HG03039 (cell line): ENCODE results near the gene SCLT1.
"Not testable (repeated sequence)": the region's sequence is repeated elsewhere in the genome, so short reads cannot be mapped to it uniquely, and the experiment has no call there.

ENCODE experiments used
- ATAC-seq: cut with Tn5 transposase; IDR thresholded peaks from one replicate; pipeline ENCODE4 v1.9.1; 2021; ENCODE audit warnings: mild to moderate bottlenecking, moderate library complexity; ENCODE audit not compliant: unreplicated experiment

Gene SCLT1

DNA sequence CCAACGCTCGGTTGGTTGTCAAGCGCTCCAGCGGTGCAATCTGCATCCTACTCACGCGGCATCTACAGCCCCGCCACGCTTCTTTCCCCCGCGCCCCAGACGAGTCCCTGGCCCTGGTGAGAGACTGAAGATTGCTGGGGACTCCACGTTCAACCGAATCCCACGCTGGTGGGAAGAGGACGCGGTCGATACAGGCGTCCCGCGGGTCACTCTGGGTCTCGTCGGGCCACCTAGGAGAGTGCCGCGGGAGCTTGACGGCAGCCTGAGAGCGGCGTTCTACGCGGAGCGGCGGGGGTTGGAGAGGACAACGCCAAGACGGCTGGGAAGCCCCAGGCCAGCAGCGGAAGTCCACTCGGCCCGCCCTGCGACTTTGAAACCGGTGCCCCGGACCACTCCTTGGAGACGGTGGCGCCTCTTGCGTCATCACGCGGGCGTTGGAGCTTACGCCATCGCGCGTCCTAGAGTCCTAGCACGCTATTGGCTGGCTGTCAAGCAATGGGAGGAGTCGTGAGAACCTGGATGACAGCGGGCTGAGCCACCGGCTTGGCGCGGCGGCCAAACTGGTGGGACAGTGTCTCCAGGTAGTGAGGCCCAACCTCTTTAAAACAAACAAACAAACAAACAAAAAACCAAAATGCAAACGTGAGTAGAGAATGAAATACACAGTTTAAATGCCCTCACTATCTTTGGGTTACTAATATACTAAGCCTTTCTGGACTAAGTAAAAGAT lies at the start of gene SCLT1:
SCLT1 (minus strand) TSS at position 349 of the 730 bp plus-strand sequence. CDS start 436 bp downstream, outside the sequence.
- peak; percentile 95 for ATAC-seq

DNA sequence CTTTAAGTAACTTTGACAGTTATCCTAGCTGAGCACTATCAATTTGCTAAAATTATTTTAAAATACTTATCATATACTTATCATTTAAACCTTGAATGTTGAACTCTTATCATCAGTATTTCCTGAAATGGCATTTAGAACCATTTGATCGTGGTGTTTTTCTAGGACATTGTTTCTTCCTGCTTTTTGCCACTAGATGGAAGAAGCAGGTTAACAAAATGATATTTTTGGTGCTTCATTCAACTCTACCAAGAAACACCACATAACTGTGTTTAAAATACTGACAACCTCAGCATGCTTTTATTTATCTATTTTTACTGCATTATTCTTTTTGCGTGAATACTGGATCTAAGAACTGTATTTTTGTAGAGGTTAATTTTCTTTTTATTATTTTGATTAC lies 47.2 kb upstream of the SCLT1 start:
- no peak for ATAC-seq

DNA sequence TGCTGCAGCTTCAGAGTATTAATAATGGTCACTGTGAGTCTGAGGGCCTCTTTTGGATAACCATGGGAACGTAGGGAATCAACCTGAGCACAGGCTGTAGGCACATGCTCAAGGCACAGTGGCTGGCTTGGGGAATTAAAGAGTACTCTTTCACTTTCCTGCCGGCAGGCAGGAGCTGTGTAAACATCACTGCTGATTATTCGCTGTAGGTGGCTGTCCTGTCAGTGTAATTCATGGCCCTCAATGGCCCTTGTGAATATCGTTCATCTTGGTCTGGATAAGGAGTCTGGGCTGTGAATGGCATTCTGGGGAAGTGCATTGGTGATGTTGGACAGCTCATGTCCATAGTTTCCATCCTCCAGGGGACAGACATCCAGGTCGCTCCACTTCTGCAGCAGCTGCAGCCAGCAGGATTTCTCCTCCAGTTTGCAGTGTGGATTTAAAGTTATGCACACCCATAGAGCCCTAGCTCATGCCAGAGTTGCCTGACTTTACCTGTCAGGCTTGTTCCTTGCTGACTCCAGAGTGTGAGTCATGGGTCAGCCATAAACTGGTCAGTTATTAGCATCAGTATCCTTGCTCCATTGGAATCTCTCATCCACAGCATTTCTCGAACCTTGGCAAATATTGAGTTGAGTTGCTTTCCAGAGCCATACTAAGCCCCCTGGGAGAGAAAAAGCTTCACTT lies 45.6 kb upstream of the SCLT1 start:
- no peak for ATAC-seq

DNA sequence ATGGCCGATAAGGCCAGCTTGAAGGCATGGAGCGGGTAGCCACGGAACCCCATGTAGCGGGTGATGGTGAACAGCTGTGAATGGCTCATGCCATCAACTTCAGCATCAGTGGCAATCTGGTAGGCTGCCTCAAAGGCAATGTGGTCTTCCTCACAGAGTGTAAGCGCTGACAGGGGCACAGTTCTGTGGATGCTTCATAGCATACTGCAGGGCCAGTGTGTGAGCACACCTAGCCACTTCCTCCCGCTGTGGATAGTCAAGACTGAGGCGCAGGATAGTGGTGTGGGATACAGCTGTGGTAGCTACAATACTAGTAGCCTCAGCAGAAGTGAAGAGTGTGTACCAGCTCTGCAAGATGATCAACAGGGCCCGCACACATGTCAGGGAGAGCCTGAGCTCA lies 43.1 kb upstream of the SCLT1 start:
- no peak for ATAC-seq

DNA sequence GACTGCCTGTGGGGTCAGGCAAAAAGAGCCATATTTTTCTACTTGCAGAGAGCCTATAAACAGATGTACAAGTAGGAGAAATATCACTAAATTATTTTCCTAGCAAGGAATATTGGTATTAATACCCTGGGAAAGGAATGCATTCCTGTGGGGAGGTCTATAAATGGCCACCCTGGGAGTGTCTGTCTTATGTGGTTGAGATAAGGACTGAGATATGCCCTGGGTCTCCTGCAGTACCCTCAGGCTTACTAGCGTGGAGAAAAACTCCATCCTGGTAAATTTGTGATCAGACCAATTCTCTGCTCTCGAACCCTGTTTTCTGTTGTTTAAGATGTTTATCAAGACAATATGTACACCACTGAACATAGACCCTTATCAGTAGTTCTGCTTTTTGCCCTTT lies 38.0 kb upstream of the SCLT1 start:
- ATAC-seq = no peak

DNA sequence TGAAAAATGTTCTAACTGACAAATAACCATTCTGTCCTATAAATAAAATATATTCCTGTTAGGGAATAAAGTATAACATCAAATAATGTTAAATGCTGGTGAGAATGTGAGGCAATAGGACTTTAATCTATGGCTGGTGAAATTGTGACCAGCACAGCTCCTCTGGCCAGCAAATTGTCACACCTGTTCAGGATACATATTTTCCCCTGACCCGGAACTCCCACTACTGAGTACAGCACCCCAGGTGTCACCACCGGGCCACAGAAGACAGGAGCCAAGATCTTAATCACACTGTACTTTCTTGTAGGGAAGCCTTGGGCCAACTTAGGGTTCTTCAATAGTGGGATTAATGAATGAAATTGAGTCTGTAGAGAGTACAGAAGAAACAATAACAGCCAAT lies 35.8 kb upstream of the SCLT1 start:
- ATAC-seq = no peak

DNA sequence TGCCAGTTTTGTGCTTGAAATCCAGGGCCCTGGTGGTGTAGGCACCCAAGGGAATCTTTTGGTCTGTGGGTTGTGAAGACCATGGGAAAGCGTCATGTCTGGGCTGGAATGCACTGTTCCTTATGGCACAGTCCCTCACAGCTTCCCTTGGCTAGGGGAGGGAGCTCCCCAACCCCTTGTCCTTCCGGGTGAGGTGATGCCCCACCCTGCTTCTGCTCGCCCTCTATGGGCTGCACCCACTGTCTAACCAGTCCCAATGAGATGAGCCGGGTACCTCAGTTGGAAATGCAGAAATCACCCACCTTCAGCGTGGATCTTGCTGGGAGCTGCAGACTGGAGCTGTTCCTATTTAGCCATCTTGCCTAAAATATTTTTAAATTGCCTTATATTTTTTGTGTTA lies 33.3 kb upstream of the SCLT1 start:
- not testable (repeated sequence) for ATAC-seq

DNA sequence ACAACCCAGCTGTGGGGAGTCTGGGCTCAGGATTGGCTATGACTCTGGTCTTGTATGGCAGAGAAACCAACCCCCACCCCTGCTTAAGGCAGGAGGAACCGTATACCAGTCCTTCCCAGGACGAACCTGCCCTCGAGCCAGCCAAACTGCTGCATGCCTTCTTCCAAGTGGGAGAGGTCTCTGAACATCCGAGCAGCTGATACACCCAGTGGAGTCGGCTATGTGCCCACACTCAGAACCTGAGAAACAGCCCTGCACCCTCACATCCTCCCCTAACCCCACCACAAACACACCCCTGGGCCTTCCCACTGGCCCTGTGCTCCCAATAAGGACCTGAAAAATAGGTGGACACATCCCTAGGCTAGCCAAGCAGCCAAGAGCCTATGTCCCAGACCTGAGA lies 24.4 kb upstream of the SCLT1 start:
- no peak for ATAC-seq

DNA sequence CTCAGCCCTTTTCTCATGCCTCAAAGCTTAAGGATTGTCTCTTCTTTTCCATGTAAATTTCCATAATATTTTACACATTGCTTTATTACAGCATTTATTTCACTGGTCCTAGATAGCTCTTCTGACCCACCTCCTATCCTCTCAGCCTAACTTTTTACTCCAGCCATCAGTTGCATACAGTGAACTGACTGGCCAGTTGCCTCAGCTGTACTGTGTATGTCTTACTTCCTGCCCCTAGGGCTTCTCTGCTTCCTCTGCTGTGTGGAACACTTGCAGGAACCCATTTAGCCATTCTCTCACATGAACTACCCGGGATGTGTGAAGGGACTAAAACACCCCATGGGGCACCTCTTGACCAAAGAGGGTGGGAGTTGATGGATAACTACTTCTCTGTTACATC lies 20.6 kb upstream of the SCLT1 start:
- ATAC-seq = no peak

DNA sequence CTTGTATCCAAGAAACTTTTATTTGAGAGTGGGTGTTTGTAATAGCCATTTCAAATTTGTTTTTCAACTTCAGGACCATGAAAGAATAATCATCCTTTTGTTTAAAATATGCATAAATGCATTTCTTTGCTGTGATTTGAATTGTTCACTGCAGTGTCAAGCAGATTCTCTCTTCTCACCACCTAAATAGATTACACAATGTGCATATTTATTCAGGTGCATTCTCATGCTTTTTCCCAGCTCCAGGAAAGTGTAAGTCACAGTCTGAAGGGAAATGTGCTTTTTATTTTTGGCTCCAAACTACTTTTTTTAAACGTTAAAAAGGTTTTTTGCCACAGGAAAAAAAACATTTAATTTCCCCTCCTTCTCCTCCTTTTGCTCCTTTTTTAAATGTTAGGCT lies 20.1 kb upstream of the SCLT1 start:
- ATAC-seq = no peak

DNA sequence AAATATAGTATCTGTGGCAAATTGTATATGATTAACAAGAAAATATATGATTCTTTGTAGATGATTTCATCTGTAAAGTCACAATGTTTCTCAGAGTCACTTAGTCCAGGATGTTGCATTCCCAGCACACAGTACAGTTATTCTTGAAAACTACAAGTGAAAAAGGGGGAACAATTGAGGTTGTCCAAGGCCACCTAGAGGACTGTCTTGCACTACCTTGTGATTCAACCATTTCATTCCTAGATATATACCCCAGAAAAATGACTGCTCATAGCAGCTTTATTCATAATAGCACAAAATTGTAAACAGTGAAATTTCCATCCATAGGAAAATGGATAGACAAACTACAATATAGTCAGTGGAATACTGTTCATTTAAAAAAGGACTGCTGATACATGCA lies 18.6 kb upstream of the SCLT1 start:
- no peak for ATAC-seq

DNA sequence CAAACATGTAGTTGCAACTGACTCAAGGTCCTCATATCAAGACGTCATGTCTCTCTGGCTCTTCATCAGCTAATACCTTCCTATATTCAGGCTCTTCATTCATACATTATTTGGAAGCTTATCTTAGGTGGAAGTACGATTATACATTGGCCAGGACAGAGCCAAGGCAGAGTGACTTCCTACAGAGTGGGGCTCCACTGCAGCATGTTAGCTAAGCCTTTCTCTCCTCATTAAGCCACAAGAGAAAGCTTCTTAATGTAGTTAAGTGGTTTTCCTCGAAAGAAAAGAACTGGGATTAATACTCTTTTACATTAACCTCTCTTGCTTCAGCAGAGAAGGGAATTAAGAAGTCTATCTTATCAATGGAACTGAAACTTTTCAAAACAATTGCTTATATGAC lies 17.6 kb upstream of the SCLT1 start:
- no peak for ATAC-seq

DNA sequence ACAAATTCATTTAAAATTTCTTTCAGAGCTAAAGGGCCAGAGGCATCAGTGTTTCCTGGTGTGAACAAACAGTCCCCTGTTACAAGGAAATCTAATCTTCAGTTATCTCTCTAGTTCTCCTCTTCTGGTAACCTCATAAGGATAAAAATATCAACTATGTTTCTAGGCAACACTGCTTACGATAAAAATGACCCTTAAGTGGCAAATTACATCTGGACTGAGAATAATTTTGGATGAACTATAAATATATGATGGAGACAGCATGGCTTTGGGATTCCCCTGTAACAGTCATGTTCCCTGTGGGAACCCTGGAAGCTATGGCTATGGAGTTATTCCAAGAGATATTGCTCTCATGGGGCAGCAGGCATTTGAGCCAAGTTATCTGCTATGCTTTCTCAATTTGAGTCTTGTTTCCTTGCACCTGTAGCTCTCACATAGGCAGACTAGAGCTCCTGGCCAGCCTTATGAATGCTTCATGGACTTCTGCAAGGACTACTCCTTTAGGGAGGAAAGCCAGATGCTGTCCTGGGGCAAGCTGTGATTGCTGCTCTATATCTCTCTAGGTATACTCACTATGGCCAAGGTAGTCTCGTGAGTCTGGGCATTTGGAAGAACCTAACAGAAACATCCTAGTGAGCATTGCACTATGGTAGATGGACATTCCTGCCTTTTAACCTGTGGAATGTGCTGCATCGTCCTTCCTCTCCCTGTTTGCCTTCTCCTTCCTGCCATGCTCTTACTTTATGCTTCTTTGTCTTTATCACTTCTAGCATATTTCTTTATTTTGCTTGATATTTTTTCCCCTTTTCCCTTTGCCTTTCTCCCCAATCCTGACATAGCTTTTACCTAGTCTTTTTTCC lies 16.9 kb upstream of the SCLT1 start:
- ATAC-seq = no peak

DNA sequence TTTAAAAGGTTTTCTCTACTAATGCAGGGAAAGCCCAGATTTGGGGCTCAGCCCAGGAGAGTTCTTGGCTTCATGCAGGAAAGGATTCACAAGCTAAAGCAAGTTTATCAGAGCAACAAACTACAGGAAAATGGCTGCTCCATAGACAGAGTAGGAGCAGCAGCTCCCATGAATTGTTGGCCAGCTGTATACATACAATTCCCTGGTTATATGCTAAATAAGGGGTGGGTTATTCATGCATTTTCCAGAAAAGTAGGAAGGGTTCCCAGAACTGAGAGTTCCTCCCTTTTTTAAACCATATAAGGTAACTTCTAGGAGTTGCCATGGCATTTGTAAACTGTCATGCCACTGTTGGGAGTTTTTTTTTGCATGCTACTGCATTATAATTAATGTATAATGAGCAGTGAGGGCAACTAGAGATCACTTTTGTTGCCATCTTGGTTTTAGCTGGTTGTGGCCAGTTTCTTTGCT lies 5.2 kb upstream of the SCLT1 start:
- no peak for ATAC-seq

DNA sequence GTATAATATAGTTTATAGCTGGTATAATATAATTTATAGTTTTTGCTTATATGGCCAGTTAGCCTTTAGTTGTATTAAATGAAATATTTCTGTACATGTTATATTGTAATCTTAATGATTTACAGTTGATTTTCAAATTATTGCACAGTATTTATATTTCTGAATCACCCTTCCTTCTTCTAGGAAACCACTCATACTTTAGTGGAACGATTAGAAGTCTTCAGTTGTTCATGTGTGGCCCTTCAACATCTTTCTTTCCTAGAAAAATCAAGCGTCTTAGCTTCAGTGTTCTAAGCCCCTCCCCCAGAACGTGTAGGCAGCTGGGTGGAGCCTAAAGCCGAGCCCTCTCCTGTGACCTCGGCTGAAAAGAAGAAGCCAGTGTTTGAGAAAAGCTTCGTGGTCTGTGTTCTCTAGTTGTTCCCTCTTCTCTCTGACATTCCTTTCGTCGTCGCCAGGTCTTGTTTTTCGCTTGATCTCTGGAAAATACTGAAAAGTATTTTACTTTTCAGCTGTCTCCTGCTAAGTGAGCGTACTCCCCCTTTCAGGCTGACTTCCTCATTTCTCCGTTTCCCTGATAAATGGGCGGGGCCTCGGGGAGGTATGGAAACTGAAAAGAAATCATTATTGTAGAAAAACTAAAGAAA lies 2.6 kb upstream of the SCLT1 start, which contains the start of gene C4orf33:
C4orf33 (plus strand) TSS at position 342 of the 644 bp plus-strand sequence. CDS start 6,459 bp downstream, outside the sequence.
- peak; percentile 39 for ATAC-seq

DNA sequence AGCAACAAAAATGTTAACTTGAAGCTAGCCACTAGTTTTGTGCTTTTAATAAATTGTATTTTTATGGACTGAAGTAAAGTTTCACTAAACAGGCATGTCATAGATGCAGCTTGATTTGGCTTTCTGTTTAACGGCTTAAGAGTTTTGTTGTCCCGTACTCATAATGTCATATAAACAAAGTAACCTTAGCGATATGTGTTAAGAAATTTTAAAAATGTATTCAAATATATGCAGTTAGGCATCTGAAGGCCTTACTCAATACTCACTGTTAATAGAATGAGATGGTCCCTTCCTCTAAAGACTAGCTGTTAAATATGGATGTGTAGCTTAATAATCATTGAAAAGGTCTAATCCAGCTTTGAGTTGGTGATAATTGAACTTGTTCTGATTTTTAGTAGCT lies 1.0 kb upstream of the SCLT1 start:
- no peak for ATAC-seq

DNA sequence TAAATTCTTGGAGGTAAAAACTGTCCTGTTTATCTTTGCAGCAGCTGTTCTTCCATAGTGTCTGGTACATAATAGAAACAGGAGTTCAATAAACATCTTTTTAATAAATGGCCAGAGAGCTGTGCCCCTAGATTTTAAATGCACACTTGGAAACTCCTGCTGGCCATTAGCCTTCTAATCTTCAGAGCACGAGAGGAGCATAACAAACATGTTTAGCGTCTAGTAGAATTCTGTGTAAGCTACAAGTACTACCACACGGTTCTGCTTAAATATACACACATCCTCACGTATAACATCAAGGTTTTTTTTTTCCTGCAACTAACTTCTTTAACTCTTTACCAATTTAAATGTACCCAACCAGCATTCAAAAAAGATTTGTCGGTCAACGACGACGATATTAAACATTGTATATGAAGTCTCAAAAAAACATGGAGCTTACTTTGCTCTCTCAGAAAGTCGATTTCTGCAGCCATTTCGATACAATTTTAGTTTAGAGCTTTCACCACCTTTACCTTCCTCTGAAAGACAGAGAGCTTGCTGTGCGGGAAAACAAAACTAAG lies 628 bp downstream of the SCLT1 start:
- no peak for ATAC-seq

DNA sequence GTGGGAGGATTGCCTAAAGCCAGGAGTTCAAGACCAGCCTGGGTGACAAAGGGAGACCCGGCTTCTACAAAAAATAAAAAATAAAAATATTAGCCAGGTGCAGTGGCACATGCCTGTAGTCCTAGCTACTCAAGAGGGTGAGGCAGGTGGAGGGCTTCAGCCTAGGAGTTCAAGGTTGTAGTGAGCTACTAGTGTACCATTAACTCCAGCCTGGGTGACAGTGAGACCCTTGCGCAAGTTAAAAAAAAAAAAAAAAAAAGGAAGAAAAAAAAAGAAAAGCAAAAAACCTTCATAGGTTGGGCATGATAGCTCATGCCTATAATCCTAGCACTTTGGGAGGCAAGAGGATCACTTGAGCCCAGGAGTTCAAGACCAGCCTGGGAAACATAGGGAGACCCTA lies 5.8 kb downstream of the SCLT1 start:
- no peak for ATAC-seq

DNA sequence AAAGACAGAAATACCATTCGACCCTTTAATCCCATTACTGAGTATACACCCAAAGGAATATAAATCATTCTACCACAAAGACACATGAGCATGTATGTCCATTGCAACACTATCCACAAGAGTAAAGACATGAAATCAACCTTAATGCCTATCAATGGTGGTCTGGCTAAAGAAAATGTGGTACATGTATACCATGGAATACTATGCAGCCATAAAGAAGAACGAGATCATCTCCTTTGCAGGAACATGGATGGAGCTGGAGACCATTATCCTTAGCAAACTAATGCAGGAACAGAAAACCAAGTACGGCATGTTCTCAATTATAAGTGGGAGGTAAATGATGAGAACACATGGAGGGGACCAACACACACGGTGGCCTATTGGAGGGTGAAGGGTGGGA lies 7.9 kb downstream of the SCLT1 start:
- no peak for ATAC-seq

DNA sequence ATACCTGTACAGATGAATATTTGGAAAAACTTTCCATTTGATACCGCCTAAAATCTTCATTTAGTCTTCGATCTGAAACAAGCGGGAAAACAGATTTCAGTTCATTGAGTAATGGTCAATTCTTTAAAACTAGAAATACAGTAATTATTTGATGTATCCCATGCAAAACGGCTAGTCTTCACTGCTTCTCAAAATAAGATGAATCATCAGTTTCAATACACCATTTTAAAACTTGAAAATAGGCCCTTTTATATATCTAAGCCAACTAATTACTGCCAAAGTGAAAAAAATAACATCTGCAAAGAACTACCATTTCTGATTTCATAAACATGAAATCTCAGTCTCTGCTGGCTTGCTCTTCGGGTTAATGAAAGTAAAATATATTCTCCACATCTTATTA lies 11.0 kb downstream of the SCLT1 start:
- no peak for ATAC-seq

DNA sequence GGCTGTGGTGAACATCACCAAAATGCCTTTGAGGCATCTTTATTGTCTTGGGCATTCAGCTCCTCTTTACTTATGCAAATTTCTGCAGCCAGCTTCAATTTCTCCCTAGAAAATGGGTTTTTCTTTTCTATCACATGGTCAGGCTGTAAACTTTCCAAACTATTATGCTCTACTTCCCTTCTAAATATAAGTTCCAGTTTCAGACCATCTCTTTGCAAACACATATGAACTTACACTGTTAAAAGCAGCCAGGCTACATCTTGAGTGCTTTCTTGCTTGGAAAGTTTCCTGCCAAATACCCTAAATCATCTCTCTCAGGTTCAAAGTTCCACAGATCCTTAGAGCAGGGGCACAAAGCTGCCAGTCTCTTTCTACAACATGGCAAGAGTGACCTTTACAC lies 13.2 kb downstream of the SCLT1 start:
- no peak for ATAC-seq
